SIG-M5 (cell line): ENCODE measurements around the gene PAGR1.
"Not testable (repeated sequence)": the region's sequence is repeated elsewhere in the genome, so short reads cannot be mapped to it uniquely, and the experiment has no call there.

Experiments
- DNase-seq: peaks from one replicate; lab custom pipeline; 2025; lab: John Stamatoyannopoulos, UW

The PAGR1 gene

DNA sequence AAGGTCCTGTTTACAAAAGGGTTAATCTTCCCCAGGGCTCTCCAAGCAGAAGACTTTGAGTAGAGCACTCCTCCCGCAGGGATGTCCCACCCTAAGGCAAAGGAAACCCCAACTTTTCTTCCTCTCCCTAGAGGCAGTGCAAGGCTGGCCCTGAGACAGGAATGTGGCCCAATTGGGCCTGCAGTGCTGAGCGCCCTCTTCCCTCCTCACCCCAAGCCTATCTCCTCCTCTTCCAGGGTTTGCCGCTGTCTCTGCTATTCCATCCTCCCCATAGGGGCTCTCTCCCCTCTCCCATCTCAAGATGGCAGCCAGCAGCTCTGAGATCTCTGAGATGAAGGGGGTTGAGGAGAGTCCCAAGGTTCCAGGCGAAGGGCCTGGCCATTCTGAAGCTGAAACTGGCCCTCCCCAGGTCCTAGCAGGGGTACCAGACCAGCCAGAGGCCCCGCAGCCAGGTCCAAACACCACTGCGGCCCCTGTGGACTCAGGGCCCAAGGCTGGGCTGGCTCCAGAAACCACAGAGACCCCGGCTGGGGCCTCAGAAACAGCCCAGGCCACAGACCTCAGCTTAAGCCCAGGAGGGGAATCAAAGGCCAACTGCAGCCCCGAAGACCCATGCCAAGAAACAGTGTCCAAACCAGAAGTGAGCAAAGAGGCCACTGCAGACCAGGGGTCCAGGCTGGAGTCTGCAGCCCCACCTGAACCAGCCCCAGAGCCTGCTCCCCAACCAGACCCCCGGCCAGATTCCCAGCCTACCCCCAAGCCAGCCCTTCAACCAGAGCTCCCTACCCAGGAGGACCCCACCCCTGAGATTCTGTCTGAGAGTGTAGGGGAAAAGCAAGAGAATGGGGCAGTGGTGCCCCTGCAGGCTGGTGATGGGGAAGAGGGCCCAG is 3.0 kb upstream of the PAGR1 start:
- no peak for DNase-seq

GRCh38 chr16:29813644-29814562 is 2.0 kb upstream of the PAGR1 start:
- no peak for DNase-seq

DNA sequence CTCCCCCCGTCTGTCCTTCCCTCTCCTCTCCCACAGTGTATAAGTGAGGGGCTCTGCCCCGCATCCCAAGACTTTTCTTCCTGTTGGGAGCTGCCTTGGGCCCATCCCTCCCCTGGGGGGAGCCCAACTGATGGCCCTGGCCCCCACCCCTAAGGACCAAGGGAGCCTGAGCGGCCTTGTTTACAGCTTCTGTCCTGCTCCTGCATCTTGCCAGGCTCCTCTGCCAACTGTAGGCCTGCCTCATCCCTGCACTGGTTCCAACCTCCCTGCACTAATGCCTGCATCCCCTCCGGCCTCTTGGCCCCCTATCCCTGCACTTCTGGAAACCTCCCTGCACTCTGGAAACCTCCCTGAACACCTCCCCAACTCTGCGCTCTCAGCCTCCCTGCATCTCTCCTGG is 1.4 kb upstream of the PAGR1 start:
- DNase-seq = no peak

DNA sequence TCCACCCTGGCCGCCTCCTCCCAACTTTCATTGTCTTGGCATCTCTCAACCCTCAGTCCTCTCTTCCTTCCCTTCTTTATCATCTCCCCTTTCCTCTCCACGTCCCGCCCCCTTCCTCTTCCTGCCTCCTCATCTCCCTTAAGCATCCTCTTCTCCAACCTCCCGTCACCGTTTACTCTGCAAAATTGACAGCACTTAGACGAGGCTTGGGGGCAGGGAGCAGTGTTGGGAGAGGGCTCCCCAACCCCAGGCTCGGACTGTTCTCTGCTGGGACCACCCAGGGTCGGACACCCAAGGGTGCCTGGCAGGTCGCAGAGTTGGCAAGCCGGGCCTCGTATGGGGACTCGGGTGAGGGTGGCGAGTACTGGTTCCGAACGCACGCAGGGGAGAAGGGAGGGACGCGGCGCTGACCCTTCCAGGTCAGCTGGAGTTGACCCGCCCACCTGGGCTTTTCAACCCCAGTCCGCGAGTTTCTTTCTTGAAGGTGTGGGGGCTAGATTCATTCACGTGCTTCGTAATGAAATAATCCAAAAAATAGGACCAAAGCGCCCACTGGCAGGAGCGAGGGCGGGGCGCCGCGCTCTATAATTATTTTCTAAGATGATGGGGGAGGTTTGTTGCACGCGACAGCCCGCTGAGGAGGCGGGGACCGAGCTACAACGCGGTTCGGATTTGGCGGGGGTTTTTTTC is 775 bp upstream of the PAGR1 start:
- DNase-seq = no peak

DNA sequence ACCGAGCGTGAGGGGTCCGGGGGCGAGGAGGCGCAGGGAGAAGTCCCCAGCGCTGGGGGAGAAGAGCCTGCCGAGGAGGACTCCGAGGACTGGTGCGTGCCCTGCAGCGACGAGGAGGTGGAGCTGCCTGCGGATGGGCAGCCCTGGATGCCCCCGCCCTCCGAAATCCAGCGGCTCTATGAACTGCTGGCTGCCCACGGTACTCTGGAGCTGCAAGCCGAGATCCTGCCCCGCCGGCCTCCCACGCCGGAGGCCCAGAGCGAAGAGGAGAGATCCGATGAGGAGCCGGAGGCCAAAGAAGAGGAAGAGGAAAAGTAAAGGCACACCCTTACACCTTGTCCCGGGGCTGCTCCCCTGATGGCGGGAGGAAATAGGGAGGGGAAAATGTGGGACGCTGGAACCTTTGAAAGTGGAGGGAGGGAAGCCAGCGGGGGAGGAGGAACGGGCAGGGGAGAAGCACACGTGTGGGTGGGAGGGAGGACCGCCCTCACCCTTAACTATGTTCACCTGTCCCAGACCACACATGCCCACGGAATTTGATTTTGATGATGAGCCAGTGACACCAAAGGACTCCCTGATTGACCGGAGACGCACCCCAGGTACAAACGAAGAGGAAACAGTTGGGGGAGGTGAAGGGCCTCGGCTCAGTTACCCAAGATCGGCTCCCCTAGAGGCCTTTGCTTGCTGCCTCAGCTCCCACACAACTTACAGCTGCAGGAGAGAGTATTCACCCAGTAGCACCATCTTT is 916 bp downstream of the PAGR1 start:
- DNase-seq = no peak

GRCh38 chr16:29818082-29818481 is 2.1 kb downstream of the PAGR1 start:
- DNase-seq = no peak

- no peak for DNase-seq
Observed at GRCh38 chr16:29819506-29819905, 3.6 kb downstream of the PAGR1 start.

DNA sequence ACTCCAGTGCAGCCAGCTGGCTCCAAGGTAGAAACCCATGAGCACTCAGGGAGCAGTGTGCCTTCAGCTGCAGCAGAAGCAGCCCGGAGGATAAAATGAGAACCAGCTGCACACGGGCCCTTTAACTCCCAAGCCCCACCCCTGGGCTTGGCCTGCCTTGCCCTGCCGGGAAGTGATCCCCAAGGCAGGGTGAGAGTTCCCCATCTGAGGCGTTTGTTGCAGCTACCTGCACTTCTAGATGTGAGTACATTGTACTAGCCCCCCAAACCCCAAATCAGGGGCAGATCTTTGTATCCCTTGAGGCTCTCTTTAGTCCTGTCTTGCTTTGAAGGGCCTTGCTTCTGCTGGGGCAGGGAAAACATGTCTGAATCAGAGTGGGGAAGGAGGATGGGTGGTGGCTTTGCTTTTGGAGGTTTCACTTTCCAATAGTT is 4.3 kb downstream of the PAGR1 start, which contains the start of gene MVP:
Gene MVP, plus strand, starts transcription at position 192 of the 431 bp plus-strand sequence. CDS start 10,088 bp downstream, outside the sequence.
- DNase-seq = no peak

GRCh38 chr16:29820730-29821642 is 5.0 kb downstream of the PAGR1 start:
- DNase-seq = no peak

DNA sequence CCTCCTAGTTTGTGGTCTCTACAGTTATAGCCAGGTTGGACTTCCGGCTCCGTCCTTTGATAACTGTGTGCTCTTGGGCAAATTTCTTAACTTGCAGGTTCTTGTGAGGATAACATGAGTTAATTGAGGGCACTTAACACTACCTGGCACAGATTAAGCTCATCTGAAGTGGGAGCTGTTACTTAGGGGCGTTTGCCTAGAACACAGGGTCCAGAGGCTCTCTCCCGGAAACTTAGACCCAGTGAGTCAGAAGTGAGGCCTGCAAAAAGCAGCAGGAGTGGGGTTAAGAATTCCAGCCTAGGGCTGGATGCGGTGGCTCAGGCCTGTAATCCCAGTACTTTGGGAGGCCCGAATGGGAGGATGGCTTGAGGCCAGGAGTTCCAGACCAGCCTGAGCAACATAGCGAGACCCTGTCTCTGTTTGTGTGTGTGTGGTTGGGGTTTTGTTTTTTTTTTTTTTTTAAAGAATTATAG is 5.7 kb downstream of the PAGR1 start:
- no peak for DNase-seq

- DNase-seq = no peak
Observed at GRCh38 chr16:29824589-29825144, 8.7 kb downstream of the PAGR1 start.

GRCh38 chr16:29825145-29826044 is 9.4 kb downstream of the PAGR1 start:
- no peak for DNase-seq

DNA sequence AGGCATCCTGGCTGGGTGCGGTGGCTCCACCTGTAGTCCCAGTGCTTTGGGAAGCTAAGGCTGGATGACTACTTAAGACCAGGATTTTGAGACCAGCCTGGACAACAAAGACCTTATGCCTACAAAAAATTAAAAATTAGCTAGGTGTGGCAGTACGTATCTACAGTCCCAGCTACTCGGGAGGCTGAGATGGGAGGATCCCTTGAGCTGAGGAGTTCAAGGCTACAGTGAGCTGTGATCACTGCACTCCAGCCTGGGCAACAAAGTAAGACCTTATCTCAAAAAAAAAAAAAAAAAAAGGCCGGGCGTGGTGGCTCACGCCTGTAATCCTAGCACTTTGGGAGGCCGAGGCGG is 10.4 kb downstream of the PAGR1 start:
- DNase-seq = no peak

DNA sequence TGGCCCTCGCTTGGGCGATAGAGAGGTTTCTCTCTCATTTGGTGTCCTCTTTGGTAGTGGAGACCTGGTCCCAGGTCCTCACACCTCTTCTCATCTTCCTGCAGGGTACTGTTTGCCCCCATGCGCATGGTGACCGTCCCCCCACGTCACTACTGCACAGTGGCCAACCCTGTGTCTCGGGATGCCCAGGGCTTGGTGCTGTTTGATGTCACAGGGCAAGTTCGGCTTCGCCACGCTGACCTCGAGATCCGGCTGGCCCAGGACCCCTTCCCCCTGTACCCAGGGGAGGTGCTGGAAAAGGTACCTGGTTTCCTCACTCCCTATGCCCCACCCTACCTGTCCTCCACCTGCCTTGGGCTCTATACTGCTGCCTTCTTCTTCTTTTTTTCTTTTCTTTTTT is 14.8 kb downstream of the PAGR1 start:
- DNase-seq = no peak

GRCh38 chr16:29831490-29831889 is 15.5 kb downstream of the PAGR1 start:
- no peak for DNase-seq

DNA sequence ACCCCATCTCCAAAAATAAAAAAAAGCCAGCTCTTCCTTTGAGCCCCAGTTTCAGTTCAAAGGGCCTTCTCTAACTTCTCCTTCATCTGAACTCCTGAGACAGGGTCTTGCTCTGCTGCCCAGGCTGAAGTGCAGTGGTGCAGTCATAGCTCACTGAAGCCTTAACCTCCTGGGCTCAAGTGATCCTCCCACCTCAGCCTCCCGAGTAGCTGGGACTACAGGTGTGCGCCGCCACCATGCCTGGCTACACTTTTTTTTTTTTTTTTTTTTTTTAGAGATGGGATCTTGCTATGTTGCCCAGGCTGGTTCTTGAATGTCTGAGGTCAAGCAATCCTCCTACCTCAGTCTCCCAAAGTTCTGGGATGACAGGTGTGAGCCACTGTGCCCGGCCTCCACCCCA is 17.3 kb downstream of the PAGR1 start:
- DNase-seq = not testable (repeated sequence)

GRCh38 chr16:29834079-29834478 is 18.1 kb downstream of the PAGR1 start:
- DNase-seq = no peak

DNA sequence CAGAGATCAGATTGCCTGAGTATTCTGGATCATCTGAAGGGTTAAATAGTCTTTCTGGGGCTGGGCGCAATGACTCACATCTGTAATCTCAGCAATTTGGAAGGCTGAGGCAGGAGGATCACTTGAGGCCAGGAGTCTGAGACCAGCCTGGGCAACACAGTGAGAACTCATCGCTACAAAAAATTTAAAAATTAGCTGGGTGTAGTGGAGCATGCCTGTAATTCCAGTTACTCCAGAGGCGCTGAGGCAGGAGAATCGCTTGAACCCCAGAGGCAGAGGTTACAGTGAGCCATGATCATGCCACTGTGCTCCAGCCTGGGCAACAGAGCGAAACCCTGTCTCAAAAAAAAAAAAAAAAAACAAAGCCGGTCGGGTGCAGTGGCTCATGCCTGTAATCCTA is 20.0 kb downstream of the PAGR1 start:
- DNase-seq = no peak

DNA sequence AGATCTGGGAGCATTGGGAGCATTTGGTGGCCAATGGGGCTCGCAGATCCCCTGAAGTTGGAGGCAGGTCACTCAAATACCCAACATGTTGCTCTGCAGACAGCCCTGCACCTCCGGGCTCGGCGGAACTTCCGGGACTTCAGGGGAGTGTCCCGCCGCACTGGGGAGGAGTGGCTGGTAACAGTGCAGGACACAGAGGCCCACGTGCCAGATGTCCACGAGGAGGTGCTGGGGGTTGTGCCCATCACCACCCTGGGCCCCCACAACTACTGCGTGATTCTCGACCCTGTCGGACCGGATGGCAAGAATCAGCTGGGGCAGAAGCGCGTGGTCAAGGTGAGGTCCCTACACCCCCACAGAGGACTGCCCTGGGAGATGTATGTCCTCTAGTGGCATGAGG is 20.7 kb downstream of the PAGR1 start:
- no peak for DNase-seq
